NCI-H510A (cell line): Measurements from ENCODE around the gene UNC5CL.

Experiments
- DNase-seq: peaks from one replicate; lab custom pipeline; 2025; lab: John Stamatoyannopoulos, UW

The UNC5CL gene

GRCh38 chr6:41039060-41039998 lies at the start of gene UNC5CL:
UNC5CL (minus strand) TSS chr6:41039221; CDS start chr6:41035074, 4,147 bp downstream.
- no peak for DNase-seq

- no peak for DNase-seq
Observed at GRCh38 chr6:41088451-41088850, 49.4 kb upstream of the UNC5CL start.

- no peak for DNase-seq
Observed at GRCh38 chr6:41085182-41085581, 46.2 kb upstream of the UNC5CL start.

- no peak for DNase-seq
Observed at GRCh38 chr6:41083072-41083471, 44.1 kb upstream of the UNC5CL start.

GRCh38 chr6:41080621-41081020 lies 41.6 kb upstream of the UNC5CL start:
- no peak for DNase-seq

GRCh38 chr6:41079080-41079479 lies 40.1 kb upstream of the UNC5CL start:
- DNase-seq, result no peak

GRCh38 chr6:41078101-41078500 lies 39.1 kb upstream of the UNC5CL start:
- DNase-seq, result no peak

GRCh38 chr6:41077536-41077935 lies 38.5 kb upstream of the UNC5CL start:
- no peak for DNase-seq

- DNase-seq, result no peak
Observed at GRCh38 chr6:41075651-41076626, 36.9 kb upstream of the UNC5CL start.

- no peak for DNase-seq
Observed at GRCh38 chr6:41074692-41075436, 35.8 kb upstream of the UNC5CL start.

- no peak for DNase-seq
Observed at GRCh38 chr6:41073968-41074691, 35.1 kb upstream of the UNC5CL start.

GRCh38 chr6:41073203-41073967 lies 34.4 kb upstream of the UNC5CL start:
- peak; percentile 81 for DNase-seq

- DNase-seq, result peak; percentile 100
Observed at GRCh38 chr6:41072836-41073202, 33.8 kb upstream of the UNC5CL start, which contains the start of gene NFYA. NFYA (plus strand) TSS chr6:41072974; CDS start chr6:41079090, 6,116 bp downstream.

- peak; percentile 100 for DNase-seq
Observed at GRCh38 chr6:41071923-41072835, 33.2 kb upstream of the UNC5CL start, which contains the start of gene OARD1. OARD1 (minus strand) TSS chr6:41072356; CDS start chr6:41071634, 722 bp downstream.

- DNase-seq, result peak; percentile 65
Observed at GRCh38 chr6:41071501-41071922, 32.5 kb upstream of the UNC5CL start.

GRCh38 chr6:41066867-41067304 lies 27.9 kb upstream of the UNC5CL start:
- no peak for DNase-seq

- DNase-seq, result no peak
Observed at GRCh38 chr6:41065550-41066026, 26.6 kb upstream of the UNC5CL start.

- no peak for DNase-seq
Observed at GRCh38 chr6:41064841-41065240, 25.8 kb upstream of the UNC5CL start.

GRCh38 chr6:41063884-41064285 lies 24.9 kb upstream of the UNC5CL start:
- DNase-seq, result no peak
